Lower leg skin (tissue), 3 donors: Measurements from ENCODE around the gene JMJD1C.

Experiments
- CTCF ChIP-seq, 3 donors: fragments of 450-650 bp; IDR thresholded peaks; one replicate each; pipeline ENCODE4 v1.5.1; 2016; ENCODE audit warnings: antibody characterized with exemption in 3 of 3, mild to moderate bottlenecking in 3 of 3, moderate library complexity in 2 of 3
- POLR2A ChIP-seq, 2 donors: fragments of 450-650 bp; IDR thresholded peaks; one replicate each; pipeline ENCODE4 v1.6.1; 2016 to 2017; ENCODE audit warnings: antibody characterized with exemption in 2 of 2, mild to moderate bottlenecking in 1 of 2, moderate library complexity in 1 of 2

- TF ChIP-seq CTCF (IDR thresholded peaks at IDR 0.05) (no peak), POLR2A (IDR thresholded peaks at IDR 0.05) (no peak)
Observed at GRCh38 chr10:63324495-63324854, 141.3 kb downstream of the JMJD1C start.
